Measurements from ENCODE around the gene HBP1. TPM values are rescaled to one million over a fixed set of nuclear protein-coding genes. Genes with fewer than 3 reads are reported as not detected.

HBP1 gene, protein sequence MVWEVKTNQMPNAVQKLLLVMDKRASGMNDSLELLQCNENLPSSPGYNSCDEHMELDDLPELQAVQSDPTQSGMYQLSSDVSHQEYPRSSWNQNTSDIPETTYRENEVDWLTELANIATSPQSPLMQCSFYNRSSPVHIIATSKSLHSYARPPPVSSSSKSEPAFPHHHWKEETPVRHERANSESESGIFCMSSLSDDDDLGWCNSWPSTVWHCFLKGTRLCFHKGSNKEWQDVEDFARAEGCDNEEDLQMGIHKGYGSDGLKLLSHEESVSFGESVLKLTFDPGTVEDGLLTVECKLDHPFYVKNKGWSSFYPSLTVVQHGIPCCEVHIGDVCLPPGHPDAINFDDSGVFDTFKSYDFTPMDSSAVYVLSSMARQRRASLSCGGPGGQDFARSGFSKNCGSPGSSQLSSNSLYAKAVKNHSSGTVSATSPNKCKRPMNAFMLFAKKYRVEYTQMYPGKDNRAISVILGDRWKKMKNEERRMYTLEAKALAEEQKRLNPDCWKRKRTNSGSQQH
- total RNA-seq, result 10 to 100 TPM; 17.2 to 17.3 TPM

- DNase-seq (peak; percentile 98), ATAC-seq (peak; percentile 91)
- Mint-ChIP-seq H3K4me3 (peak within 1 kb of the TSS; percentile 82), H3K9me3 (ENCODE audit: insufficient read depth) (no peaks in the 10 kb centered on the region), H3K36me3 (ENCODE audit: low read depth) (peaks cover 6% of the 10 kb centered on the region), H3K4me1 (ENCODE audit: low read depth) (peaks cover 28% of the 10 kb centered on the region), H3K27me3 (ENCODE audit: low read depth) (peaks cover 9% of the 10 kb centered on the region), H3K27ac (peak within 1 kb of the TSS; percentile 99)
- ChIA-PET CTCF (interaction anchor here (0.8 to 1.8 kb wide), 11 partner anchors 12 to 992 kb away, joined by 3 to 6 read pairs (median 4); partner anchors contain the start of gene CCDC71L), POLR2A (interaction anchor here (0.6 to 2.9 kb wide), 20 partner anchors 8 to 884 kb away, joined by 3 to 26 read pairs (median 4); partner anchors contain the start of genes CBLL1 and NAMPT)
These were observed at the start of gene HBP1 for GRCh38 chr7:107168233-107169119. TSS of gene HBP1 (plus strand) at chr7:107169003. CDS start at chr7:107179894, 10,891 bp downstream.

DNA sequence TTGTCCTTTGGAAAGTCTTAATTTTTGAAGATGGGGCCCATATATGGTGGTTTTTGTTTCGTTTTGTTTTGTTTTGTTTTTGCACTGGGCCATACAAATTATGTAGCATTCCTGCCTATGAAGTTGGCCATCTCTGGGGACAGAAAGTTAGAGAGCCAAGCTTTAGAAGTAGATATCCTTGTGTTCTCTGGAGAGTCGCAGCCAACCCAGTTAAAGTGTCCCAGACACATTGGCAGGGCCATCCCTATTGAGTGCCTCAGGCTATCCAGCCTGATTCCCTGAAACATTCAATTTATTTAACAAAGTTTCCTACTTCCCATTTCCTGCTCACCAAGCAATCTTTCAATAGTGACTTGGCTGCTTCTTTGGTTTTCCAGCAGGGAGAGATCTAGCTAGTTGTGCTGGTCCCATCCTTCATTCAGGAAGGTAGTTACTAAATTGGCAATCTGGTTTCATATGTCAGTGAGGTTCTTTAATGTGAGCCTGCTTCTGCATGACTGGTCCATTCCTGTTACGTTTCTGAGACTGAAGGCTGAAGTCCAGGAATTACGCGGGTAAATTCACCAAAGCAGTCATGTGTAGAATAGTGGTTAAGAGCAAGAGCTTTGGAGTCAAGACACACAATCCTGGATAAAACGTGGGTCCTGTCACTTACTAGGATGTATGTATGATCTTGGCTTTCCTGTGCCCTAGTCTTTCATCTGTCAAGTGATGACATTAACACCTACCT lies 49.3 kb upstream of the HBP1 start:
- ATAC-seq, result no peak
- ChIA-PET POLR2A (no interaction called here), CTCF (no interaction called here)
- no peak for DNase-seq
- peaks cover 3% of the 10 kb centered on the region for H3K4me1 Mint-ChIP-seq (ENCODE audit: low read depth)
- H3K27ac Mint-ChIP-seq, result no peak overlapping the region
- H3K36me3 Mint-ChIP-seq (ENCODE audit: low read depth), result no peaks in the 10 kb centered on the region
- no peaks in the 10 kb centered on the region for H3K9me3 Mint-ChIP-seq (ENCODE audit: insufficient read depth)
- H3K27me3 Mint-ChIP-seq (ENCODE audit: low read depth), result peaks cover 4% of the 10 kb centered on the region
- H3K4me3 Mint-ChIP-seq, result no peak overlapping the region

DNA sequence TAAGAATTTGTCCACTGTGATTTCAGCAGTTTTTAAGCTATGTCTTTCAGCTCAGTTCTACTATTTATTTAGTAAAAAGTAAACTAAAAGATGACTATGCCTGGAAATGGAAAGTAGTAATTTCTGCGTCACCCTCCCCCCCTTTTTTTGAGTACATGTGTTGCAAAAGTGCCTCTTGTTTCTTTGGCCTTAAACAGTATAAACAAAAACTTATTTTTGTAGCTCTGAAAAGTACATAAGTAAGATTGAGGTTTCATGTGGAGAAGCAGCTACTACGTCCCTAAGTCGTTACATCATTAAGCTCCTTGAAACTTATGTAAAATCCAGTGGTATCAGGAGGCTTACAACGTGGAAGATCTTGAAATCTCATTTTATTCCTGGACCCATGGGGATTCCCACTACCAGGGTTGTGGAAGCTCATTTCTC lies 46.3 kb upstream of the HBP1 start:
- no peak for ATAC-seq
- Mint-ChIP-seq H3K4me3 (no peak overlapping the region), H3K27ac (no peak overlapping the region), H3K9me3 (ENCODE audit: insufficient read depth) (no peaks in the 10 kb centered on the region), H3K36me3 (ENCODE audit: low read depth) (peaks cover 4% of the 10 kb centered on the region), H3K27me3 (ENCODE audit: low read depth) (no peaks in the 10 kb centered on the region), H3K4me1 (ENCODE audit: low read depth) (peaks cover 22% of the 10 kb centered on the region)
- POLR2A ChIA-PET, result interaction anchor here (1.1 kb wide), 1 partner anchor 16 kb away, joined by 3 read pairs; no protein-coding TSS in a partner anchor
- CTCF ChIA-PET, result interaction anchor here (0.6 to 1.9 kb wide), 7 partner anchors 11 to 454 kb away, joined by 3 to 7 read pairs (median 3); no protein-coding TSS in a partner anchor
- no peak for DNase-seq

GRCh38 chr7:107123392-107123791 lies 45.4 kb upstream of the HBP1 start:
- DNase-seq, result no peak
- POLR2A ChIA-PET, result no interaction called here
- H3K27me3 Mint-ChIP-seq (ENCODE audit: low read depth), result no peaks in the 10 kb centered on the region
- H3K36me3 Mint-ChIP-seq (ENCODE audit: low read depth), result peaks cover 4% of the 10 kb centered on the region
- peaks cover 26% of the 10 kb centered on the region for H3K4me1 Mint-ChIP-seq (ENCODE audit: low read depth)
- CTCF ChIA-PET, result interaction anchor here (1.0 to 1.7 kb wide), 5 partner anchors 11 to 330 kb away, joined by 3 to 4 read pairs (median 3); no protein-coding TSS in a partner anchor
- H3K9me3 Mint-ChIP-seq (ENCODE audit: insufficient read depth), result no peaks in the 10 kb centered on the region
- H3K4me3 Mint-ChIP-seq, result no peak overlapping the region
- ATAC-seq, result no peak
- H3K27ac Mint-ChIP-seq, result no peak overlapping the region

- H3K27ac Mint-ChIP-seq, result peak overlapping the region; percentile 96
- peak overlapping the region; percentile 67 for H3K4me3 Mint-ChIP-seq
- peaks cover 7% of the 10 kb centered on the region for H3K36me3 Mint-ChIP-seq (ENCODE audit: low read depth)
- POLR2A ChIA-PET, result interaction anchor here (0.7 to 2.0 kb wide), 3 partner anchors 43 to 718 kb away, joined by 4 to 11 read pairs (median 4); partner anchors contain the start of gene HBP1
- ATAC-seq (no peak), DNase-seq (no peak)
- H3K9me3 Mint-ChIP-seq (ENCODE audit: insufficient read depth), result no peaks in the 10 kb centered on the region
- no peaks in the 10 kb centered on the region for H3K27me3 Mint-ChIP-seq (ENCODE audit: low read depth)
- CTCF ChIA-PET, result interaction anchor here (1.7 kb wide), 1 partner anchor 24 kb away, joined by 5 read pairs; no protein-coding TSS in a partner anchor
- peaks cover 24% of the 10 kb centered on the region for H3K4me1 Mint-ChIP-seq (ENCODE audit: low read depth)
These were observed 43.3 kb upstream of the HBP1 start for GRCh38 chr7:107125475-107125874.

DNA sequence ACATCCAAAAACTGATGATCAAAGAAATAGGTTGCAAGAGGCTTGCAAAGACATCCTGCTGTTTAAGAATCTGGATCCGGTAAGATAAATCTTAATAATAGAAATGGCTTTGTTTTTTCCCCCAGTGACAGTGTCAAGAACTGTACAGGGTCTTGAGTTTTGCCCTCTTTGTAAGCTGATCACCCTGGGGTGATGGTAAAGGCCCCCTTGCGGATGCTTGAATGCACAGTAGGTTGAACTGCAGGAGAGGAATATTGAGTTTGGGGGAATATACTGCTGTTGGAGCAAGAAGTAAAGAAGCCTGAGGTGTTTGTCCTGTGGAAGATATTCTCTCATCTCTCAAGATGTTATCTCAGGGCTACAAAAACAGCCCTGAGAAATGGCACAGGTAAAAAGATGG lies 40.6 kb upstream of the HBP1 start:
- peaks cover 7% of the 10 kb centered on the region for H3K36me3 Mint-ChIP-seq (ENCODE audit: low read depth)
- no peak overlapping the region for H3K27ac Mint-ChIP-seq
- no peaks in the 10 kb centered on the region for H3K27me3 Mint-ChIP-seq (ENCODE audit: low read depth)
- DNase-seq (no peak), ATAC-seq (no peak)
- CTCF ChIA-PET, result no interaction called here
- POLR2A ChIA-PET, result no interaction called here
- no peaks in the 10 kb centered on the region for H3K9me3 Mint-ChIP-seq (ENCODE audit: insufficient read depth)
- H3K4me1 Mint-ChIP-seq (ENCODE audit: low read depth), result peaks cover 24% of the 10 kb centered on the region
- no peak overlapping the region for H3K4me3 Mint-ChIP-seq

- ChIA-PET POLR2A (no interaction called here), CTCF (no interaction called here)
- Mint-ChIP-seq H3K36me3 (ENCODE audit: low read depth) (peaks cover 7% of the 10 kb centered on the region), H3K27ac (no peak overlapping the region), H3K9me3 (ENCODE audit: insufficient read depth) (no peaks in the 10 kb centered on the region), H3K27me3 (ENCODE audit: low read depth) (no peaks in the 10 kb centered on the region), H3K4me3 (no peak overlapping the region), H3K4me1 (ENCODE audit: low read depth) (peaks cover 24% of the 10 kb centered on the region)
- DNase-seq (no peak), ATAC-seq (no peak)
These were observed 40.1 kb upstream of the HBP1 start for GRCh38 chr7:107128748-107129147.

GRCh38 chr7:107130487-107131220 lies 38.1 kb upstream of the HBP1 start:
- Mint-ChIP-seq H3K36me3 (ENCODE audit: low read depth) (peaks cover 4% of the 10 kb centered on the region), H3K27me3 (ENCODE audit: low read depth) (peaks cover 5% of the 10 kb centered on the region), H3K4me3 (no peak overlapping the region), H3K4me1 (ENCODE audit: low read depth) (peaks cover 17% of the 10 kb centered on the region), H3K27ac (no peak overlapping the region), H3K9me3 (ENCODE audit: insufficient read depth) (no peaks in the 10 kb centered on the region)
- no peak for DNase-seq
- CTCF ChIA-PET, result interaction anchor here (1.2 to 4.9 kb wide), 3 partner anchors 17 to 60 kb away, joined by 3 to 44 read pairs (median 10); no protein-coding TSS in a partner anchor
- POLR2A ChIA-PET, result interaction anchor here (0.9 kb wide), 1 partner anchor 86 kb away, joined by 3 read pairs; the partner anchor contains the start of gene PRKAR2B
- ATAC-seq, result no peak

DNA sequence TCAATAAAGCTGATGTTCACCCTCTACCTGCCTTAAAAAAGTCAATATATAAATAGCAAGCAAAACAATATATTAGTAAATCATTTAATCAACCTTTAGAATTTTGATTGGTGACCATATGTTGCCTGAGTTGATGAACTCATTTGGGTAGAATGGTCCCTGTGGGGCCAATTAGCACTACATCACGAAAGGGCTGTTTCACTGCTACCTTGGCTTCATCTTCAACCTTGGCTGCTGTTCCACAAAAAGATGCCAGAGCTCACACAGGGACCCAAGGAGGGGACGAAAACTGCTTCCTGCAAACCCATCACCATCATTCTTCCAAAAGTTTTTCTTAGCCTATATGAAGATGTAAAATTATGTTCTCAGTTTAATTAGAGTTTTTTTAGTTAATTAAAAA lies 35.4 kb upstream of the HBP1 start:
- peaks cover 4% of the 10 kb centered on the region for H3K36me3 Mint-ChIP-seq (ENCODE audit: low read depth)
- ATAC-seq, result no peak
- ChIA-PET CTCF (interaction anchor here (1.5 to 4.9 kb wide), 2 partner anchors 10 to 14 kb away, joined by 3 to 44 read pairs; no protein-coding TSS in a partner anchor), POLR2A (no interaction called here)
- peaks cover under 1% of the 10 kb centered on the region for H3K4me1 Mint-ChIP-seq (ENCODE audit: low read depth)
- H3K27me3 Mint-ChIP-seq (ENCODE audit: low read depth), result peaks cover 16% of the 10 kb centered on the region
- H3K4me3 Mint-ChIP-seq, result no peak overlapping the region
- H3K9me3 Mint-ChIP-seq (ENCODE audit: insufficient read depth), result no peaks in the 10 kb centered on the region
- DNase-seq, result no peak
- no peak overlapping the region for H3K27ac Mint-ChIP-seq

- Mint-ChIP-seq H3K9me3 (ENCODE audit: insufficient read depth) (no peaks in the 10 kb centered on the region), H3K4me1 (ENCODE audit: low read depth) (no peaks in the 10 kb centered on the region), H3K27ac (no peak overlapping the region), H3K27me3 (ENCODE audit: low read depth) (peaks cover 24% of the 10 kb centered on the region), H3K36me3 (ENCODE audit: low read depth) (peaks cover 2% of the 10 kb centered on the region), H3K4me3 (no peak overlapping the region)
- POLR2A ChIA-PET, result interaction anchor here (1.2 kb wide), 1 partner anchor 17 kb away, joined by 3 read pairs; no protein-coding TSS in a partner anchor
- ATAC-seq (no peak), DNase-seq (no peak)
- CTCF ChIA-PET, result interaction anchor here (2.4 kb wide), 1 partner anchor 10 kb away, joined by 15 read pairs; no protein-coding TSS in a partner anchor
These were observed 29.9 kb upstream of the HBP1 start for GRCh38 chr7:107138696-107139420.

All from activated CD8-positive, alpha-beta T cell treated with anti-CD3 and anti-CD28 coated beads, Interleukin-2, amount 10 ng/mL, durations not matched to agents 7 days and 5 days (primary cell).